Astrocyte (in vitro differentiated cells and primary cell): Measurements from ENCODE around the gene CLTCL1.

Experiments used
- CTCF ChIP-seq: IDR thresholded peaks from 2 replicates; pipeline ENCODE4 v1.5.1; 2011; ENCODE audit warnings: low read depth, mild to moderate bottlenecking, inconsistent platforms, low read length, moderate library complexity; ENCODE audit not compliant: insufficient read depth
- EZH2 ChIP-seq: IDR thresholded peaks from 2 replicates; pipeline ENCODE4 v1.6.1; 2012; ENCODE audit warnings: mild to moderate bottlenecking, low read length, inconsistent platforms; ENCODE audit not compliant: insufficient read depth

GRCh38 chr22:19131685-19132015 is 159.9 kb downstream of the CLTCL1 start:
- TF ChIP-seq CTCF (no peak), EZH2 (no peak)
